ENCODE results near the gene KRT38. TPM values are rescaled to one million over a fixed set of nuclear protein-coding genes. Genes with fewer than 3 reads are reported as not detected.

The KRT38 gene
- total RNA-seq, 2 experiments from 2014 or later: not detected

DNA sequence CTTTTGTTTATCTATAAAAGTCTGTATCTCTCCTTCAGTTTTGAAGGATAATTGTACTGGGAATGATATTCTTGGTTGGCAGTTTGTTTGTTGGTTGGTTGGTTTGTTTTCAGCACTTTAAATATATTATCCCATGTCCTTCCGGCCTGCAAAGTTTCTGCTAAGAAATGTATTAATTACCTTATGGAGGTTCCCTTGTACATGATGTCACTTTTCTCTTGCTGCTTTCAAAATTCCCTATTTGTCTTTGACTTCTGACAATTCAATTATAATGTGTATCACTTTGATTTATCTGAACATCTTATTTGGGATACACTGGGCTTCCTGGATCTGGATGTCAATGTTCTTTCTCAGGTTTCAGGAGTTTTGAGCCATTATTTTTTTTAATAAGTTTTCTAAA, 54.6 kb downstream of the KRT38 start:
- Mint-ChIP-seq H3K9me3 (peaks cover 9% of the 10 kb centered on the region), H3K27me3 (peaks cover 2% of the 10 kb centered on the region), H3K36me3 (ENCODE audit: low read depth) (no peaks in the 10 kb centered on the region), H3K4me3 (no peak overlapping the region), H3K27ac (no peak overlapping the region), H3K4me1 (ENCODE audit: low read depth) (no peaks in the 10 kb centered on the region)
- CTCF ChIA-PET: no interaction called here
- TF ChIP-seq, protein P1, sequence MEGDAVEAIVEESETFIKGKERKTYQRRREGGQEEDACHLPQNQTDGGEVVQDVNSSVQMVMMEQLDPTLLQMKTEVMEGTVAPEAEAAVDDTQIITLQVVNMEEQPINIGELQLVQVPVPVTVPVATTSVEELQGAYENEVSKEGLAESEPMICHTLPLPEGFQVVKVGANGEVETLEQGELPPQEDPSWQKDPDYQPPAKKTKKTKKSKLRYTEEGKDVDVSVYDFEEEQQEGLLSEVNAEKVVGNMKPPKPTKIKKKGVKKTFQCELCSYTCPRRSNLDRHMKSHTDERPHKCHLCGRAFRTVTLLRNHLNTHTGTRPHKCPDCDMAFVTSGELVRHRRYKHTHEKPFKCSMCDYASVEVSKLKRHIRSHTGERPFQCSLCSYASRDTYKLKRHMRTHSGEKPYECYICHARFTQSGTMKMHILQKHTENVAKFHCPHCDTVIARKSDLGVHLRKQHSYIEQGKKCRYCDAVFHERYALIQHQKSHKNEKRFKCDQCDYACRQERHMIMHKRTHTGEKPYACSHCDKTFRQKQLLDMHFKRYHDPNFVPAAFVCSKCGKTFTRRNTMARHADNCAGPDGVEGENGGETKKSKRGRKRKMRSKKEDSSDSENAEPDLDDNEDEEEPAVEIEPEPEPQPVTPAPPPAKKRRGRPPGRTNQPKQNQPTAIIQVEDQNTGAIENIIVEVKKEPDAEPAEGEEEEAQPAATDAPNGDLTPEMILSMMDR (IDR thresholded peaks at IDR 0.05): no peak
- POLR2A ChIA-PET: no interaction called here
- DNase-seq (no peak), ATAC-seq (no peak)
- intact Hi-C loops (cut with micrococcal nuclease): no loop called here

Other genes with a start within 250 kb of the KRT38 start
- gene KRTAP9-2, start 214.3 kb downstream of the KRT38 start, total RNA-seq: not detected
- not detected for gene KRTAP9-3, start 208.5 kb downstream of the KRT38 start, total RNA-seq
- not detected for gene KRTAP9-8, start 203.0 kb downstream of the KRT38 start, total RNA-seq
- gene KRTAP9-4, start 191.3 kb downstream of the KRT38 start, total RNA-seq: not detected
- gene KRTAP9-9, start 185.6 kb downstream of the KRT38 start, total RNA-seq: not detected
- gene KRTAP9-6, start 175.6 kb downstream of the KRT38 start, total RNA-seq: not detected
- gene KRTAP9-7, start 165.3 kb downstream of the KRT38 start, total RNA-seq: not detected
- gene KRTAP29-1, start 138.1 kb downstream of the KRT38 start, total RNA-seq: not detected
- gene KRTAP16-1, start 131.7 kb downstream of the KRT38 start, total RNA-seq: not detected
- gene KRTAP17-1, start 125.3 kb downstream of the KRT38 start, total RNA-seq: not detected
- gene KRT33A, start 90.2 kb downstream of the KRT38 start, total RNA-seq: not detected
- gene KRT33B, start 71.2 kb downstream of the KRT38 start, total RNA-seq: not detected
- gene KRT34, start 58.7 kb downstream of the KRT38 start, total RNA-seq: not detected
- gene KRT31, start 43.4 kb downstream of the KRT38 start, total RNA-seq: not detected
- gene KRT37, start 16.4 kb downstream of the KRT38 start, total RNA-seq: not detected
- not detected for gene KRT32, start 26.4 kb upstream of the KRT38 start, total RNA-seq
- gene KRT35, start 40.2 kb upstream of the KRT38 start, total RNA-seq: not detected
- gene KRT36, start 48.9 kb upstream of the KRT38 start, total RNA-seq: not detected
- gene KRT13, start 64.6 kb upstream of the KRT38 start, total RNA-seq: not detected
- gene KRT15, start 77.9 kb upstream of the KRT38 start, total RNA-seq: not detected
- gene KRT19, start 87.3 kb upstream of the KRT38 start, total RNA-seq: not detected
- not detected for gene KRT9, start 131.1 kb upstream of the KRT38 start, total RNA-seq
- not detected for gene KRT14, start 145.9 kb upstream of the KRT38 start, total RNA-seq
- not detected for gene KRT16, start 171.8 kb upstream of the KRT38 start, total RNA-seq
- gene KRT17, start 183.6 kb upstream of the KRT38 start, total RNA-seq: not detected
- 100 to 1,000 TPM; 924 to 930 TPM for gene EIF1, start 247.9 kb upstream of the KRT38 start, total RNA-seq

Measured in activated CD8-positive, alpha-beta T cell treated with anti-CD3 and anti-CD28 coated beads for 36 hours (primary cell).